Stimulated activated CD4-positive, alpha-beta T cell treated with anti-CD3 and anti-CD28 coated beads, TNF-alpha, amount 100 ng/mL, for 24 hours (primary cell): ENCODE data around the gene CUL9.

Experiments
- DNase-seq, 3 experiments: peaks; one replicate each; pipeline ENCODE4 v3.0.0-alpha.2; 2020; ENCODE audit warnings: low read depth in 3 of 3

The CUL9 gene

DNA sequence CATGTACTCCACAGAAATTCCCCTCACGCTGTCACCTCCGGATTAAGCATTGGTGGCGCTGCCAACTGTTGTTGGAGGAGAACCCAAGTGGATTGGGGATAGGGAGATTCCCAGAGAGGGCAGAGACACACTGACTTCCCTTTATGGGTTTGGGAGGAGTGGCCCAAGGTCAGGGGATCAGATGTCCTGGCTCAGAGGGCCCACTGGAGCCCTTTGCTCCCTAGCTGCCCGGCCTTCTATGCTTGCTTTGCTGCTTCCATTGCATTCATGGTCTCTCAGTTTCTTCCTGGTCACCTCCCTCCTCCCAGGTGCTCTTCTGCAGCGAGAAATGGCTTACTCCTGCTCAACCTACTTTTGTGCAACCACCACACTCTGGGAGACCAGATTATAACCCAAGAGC is 14.3 kb downstream of the CUL9 start:
- no peak for DNase-seq

DNA sequence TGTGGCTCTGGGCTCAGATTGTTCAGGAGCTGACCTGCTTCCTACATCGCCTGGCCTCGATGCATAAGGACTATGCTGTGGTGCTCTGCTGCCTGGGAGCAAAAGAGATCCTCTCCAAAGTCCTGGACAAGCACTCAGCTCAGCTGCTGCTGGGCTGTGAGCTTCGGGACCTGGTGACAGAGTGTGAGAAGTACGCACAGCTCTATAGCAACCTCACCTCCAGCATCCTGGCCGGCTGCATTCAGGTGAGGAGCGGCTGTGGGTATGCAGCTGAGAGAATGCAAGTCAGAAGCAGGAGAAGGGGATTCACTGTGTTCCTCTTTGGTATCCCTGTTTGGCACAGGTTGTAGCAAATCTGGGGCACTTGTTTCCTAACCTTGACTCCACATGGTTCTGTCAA is 17.9 kb downstream of the CUL9 start:
- DNase-seq = no peak

DNA sequence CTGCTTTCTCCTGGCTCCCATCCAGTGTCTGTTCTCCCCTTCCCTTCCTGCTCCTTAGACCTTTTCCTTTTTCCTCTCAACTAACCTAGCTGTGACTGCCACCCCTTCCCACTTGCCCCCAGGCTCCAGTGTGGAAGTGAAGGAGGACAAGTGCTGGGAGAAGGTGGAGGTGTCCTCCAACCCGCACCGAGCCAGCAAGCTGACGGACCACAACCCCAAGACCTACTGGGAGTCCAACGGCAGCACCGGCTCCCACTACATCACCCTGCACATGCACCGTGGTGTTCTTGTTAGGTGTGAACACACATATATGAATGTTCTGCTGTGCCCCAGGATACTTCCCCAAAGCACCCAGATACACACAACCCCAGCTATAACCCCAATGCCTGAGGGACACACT is 18.5 kb downstream of the CUL9 start:
- DNase-seq = no peak

DNA sequence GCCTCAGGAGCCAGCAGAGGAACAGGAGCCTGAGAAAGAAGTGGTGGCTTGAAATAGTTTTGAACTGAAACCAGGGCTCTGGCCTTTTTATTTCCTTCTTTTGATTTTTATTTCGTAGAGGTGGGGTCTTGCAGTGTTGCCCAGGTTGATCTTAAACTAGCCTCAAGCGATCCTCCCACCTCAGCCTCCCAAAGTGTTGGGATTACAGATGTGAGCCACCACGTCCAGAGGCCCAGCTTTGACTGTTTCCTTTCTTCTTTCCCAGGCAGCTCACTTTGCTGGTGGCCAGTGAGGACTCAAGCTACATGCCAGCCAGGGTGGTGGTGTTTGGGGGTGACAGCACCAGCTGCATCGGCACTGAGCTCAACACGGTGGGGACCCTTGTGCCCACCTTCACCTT is 20.5 kb downstream of the CUL9 start:
- no peak for DNase-seq

DNA sequence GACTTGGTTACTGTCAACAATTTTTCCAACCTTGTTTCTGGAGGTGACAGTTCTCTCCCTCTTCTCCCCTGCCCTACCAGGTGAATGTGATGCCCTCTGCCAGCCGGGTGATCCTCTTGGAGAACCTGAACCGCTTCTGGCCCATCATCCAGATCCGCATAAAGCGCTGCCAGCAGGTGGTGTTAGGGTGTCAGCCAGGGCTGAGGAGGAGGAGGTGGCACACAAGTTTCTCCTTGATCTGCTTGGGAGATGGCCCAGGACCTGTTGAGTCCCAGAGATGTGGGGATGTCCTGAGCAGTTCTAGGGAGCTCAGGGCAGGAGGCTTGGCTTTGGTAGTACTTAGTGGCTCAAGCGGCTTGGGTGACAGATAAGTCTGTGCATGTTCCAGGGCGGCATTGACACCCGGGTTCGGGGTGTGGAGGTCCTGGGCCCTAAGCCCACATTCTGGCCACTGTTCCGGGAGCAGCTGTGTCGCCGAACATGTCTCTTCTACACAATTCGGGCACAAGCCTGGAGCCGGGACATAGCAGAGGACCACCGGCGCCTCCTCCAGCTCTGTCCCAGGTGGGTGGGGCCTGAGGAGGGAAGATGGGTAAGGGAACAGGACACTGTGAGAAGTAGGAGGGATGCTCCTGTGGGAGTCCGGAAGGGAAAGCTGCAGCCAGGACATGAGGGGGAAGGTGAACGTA is 21.2 kb downstream of the CUL9 start:
- no peak for DNase-seq

DNA sequence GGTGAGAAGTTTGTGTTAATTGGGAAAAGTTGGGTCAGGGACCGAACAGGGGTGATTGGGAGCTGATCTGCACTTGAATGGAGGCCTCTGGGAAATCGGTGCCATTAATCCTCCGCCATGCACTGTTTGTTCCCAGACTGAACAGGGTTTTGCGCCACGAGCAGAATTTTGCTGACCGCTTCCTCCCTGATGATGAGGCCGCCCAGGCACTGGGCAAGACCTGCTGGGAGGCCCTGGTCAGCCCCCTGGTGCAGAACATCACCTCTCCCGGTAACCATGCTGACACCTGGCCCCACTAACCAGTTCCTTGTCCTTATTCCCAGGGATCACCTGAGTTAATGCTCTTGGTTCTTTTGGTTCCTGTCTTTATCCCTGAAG is 21.7 kb downstream of the CUL9 start:
- DNase-seq = no peak

DNA sequence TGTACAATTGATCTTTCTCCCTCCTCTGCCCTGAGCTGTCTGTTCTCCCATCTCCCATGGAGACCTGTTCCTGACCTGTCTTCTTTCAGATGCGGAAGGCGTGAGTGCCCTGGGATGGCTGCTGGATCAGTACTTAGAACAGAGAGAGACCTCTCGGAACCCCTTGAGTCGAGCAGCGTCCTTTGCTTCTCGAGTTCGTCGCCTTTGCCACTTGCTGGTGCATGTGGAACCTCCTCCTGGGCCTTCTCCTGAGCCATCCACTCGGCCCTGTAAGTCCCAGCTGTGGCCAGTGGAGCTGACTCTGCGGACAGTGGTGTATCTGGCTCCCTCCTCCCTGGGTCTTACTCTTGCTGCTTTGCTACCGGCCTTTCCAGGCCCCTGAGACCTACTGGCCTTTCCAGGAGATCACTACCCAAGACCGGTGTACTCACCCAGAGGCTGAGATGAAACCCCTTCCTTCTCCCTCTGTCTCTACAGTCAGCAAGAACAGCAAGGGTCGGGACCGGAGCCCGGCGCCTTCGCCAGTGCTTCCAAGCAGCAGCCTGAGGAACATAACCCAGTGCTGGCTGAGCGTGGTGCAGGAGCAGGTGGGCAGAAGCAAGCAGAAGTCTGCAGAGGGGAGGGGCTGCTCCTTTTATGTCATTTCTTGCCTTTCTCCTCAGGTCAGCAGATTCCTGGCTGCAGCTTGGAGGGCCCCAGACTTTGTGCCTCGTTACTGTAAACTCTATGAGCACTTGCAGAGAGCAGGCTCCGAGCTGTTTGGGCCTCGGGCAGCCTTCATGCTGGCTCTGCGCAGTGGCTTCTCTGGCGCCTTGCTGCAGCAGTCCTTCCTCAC is 22.5 kb downstream of the CUL9 start:
- DNase-seq = no peak

DNA sequence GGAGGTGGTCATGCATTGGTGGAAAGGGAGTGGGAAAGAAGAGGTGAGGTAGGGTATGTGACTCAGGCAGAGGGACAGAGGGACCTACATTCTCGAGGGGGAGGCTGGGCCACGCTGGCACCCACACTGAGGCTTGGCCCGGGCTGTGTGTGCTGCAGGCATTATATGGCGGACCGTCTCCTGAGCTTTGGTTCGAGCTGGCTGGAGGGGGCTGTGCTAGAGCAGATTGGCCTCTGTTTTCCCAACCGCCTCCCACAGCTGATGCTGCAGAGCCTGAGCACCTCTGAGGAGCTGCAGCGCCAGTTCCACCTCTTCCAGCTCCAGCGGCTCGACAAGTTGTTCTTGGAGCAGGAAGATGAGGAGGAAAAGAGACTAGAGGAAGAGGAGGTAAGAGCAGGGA is 23.9 kb downstream of the CUL9 start:
- DNase-seq = no peak

DNA sequence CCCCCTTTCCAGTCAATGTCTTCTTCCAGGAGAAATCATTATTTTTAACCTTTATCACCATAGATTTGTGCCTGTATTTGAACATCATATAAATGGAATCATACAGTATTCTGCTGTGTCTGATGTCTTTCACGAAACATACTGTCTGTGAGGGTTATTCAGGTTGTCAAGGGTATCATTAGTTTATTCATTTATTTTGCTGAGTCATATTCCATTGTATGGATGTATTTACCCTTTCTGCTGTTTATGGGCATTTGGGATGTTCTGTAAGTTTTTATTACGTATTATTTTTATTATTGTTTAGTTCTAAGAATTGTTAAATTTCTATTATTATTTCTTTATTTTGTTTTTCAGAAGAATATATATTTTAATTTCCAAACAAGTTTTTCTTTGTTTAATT is 25.3 kb downstream of the CUL9 start:
- DNase-seq = no peak

DNA sequence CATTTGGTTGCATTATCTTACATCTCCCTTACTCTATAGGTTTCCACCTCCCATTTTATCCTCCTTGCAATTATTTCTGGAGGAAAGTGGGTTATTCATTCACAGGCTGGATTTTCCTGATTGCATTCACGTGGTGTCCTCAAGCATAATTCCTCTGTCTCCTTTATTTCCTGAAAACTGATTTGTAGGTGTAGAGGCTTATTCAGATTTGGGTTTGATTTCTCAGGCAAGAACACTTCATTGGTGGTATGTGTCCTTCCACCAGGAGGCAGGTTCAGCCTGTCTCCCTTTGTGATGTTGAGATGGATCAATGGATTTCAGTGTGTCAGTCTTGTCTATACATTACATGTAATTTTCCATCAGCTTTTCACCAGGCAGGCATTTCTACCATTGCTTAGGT is 30.0 kb downstream of the CUL9 start:
- no peak for DNase-seq

DNA sequence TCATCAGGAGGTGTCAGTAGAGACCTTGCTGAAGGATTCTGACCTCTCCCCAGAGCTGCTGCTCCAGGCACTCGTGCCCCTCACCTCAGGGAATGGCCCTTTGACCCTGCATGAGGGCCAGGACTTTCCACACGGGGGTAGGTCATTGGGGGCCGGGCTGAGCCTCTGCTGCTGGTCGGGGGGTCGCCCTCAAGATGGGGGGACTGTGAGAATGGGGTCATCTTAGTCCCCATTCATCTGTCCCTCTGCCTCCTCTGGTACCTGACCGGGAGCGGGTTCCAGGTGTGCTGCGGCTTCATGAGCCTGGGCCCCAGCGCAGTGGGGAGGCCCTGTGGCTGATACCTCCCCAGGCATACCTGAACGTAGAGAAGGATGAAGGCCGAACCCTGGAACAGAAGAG is 31.4 kb downstream of the CUL9 start:
- DNase-seq = no peak

DNA sequence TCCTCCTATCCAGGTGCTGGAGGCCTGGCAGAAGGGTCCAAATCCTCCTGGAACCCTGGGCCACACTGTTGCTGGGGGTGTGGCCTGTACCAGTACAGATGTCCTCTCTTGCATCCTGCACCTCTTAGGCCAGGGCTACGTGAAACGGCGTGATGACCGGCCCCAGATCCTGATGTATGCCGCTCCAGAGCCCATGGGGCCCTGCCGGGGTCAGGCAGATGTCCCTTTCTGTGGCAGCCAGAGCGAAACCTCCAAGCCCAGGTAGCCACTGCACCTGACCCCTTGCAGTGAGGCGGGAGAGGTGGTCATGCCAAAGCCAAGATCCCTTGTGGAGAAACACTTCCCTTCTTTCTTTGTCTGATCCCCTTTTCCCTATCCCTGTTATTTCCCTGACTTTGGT is 33.1 kb downstream of the CUL9 start:
- no peak for DNase-seq

DNA sequence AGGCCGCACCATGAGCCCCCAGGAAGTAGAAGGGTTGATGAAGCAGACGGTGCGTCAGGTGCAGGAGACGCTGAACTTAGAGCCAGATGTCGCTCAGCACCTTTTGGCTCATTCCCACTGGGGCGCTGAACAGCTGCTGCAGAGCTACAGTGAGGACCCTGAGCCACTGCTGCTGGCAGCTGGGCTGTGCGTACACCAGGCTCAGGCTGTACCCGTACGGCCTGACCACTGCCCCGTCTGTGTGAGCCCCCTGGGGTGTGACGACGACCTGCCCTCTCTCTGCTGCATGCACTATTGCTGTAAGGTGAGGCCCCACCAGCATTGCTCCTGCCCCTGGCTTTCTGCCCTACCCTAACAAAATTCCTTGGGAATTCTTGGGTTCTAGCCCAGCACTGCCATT is 34.2 kb downstream of the CUL9 start:
- DNase-seq = no peak

DNA sequence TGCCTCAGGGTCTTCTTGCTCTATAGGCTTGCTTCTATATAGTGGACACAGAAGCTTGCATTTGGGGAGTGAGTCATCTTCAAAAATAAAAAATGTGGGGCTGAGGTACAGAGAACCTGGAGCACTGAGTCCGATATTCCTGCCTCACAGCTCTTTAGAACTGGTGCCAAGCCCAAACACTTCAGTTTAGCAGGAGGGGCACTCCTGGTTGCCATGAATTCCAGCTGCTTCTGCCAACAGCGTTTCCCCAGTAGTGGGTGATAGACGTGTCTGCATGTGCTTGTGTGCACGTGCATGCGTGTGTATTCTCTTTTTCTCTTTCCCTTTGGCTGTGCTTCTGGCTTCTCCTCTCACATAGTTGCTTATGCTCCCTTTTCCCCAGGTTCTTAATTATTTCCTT is 35.4 kb downstream of the CUL9 start:
- DNase-seq = no peak

DNA sequence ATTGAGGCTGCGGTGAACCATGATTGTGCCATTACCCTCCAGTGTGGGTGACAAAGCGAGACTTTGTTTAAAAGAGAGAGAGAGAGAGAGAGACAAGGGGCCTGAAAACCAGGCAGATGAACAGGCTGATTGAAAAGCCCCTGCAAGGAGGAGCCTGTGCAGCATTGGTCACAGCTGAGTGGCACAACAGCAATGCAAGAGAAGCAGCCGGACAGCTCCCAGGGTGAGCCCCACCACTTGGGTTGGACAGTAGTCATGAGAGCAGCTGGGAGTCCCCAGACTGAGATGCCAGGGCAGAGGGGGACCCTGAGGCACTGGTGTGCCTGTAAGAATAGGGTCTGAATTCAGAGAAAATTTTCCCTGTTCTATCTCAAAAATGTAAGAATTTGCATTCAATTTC is 37.1 kb downstream of the CUL9 start:
- DNase-seq = no peak

DNA sequence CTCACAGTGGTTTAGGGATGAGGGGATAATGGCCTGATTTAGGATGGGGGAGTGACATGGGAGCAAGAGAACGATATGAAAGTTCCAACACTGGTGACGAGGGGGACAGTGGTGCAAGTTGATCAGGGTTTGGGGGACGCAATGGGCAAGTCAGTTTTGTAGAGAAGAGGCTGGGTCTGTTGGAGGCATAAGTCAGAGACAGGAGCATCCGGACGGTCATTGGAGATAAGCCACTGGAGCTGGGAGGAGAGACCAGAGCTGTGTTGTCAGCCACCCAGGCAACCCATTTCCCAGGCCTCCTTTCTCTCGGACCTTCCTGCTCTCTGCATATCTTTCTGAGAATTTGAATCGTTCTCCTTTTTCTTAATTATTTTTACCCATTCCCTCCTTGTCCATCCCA is 37.8 kb downstream of the CUL9 start:
- no peak for DNase-seq

DNA sequence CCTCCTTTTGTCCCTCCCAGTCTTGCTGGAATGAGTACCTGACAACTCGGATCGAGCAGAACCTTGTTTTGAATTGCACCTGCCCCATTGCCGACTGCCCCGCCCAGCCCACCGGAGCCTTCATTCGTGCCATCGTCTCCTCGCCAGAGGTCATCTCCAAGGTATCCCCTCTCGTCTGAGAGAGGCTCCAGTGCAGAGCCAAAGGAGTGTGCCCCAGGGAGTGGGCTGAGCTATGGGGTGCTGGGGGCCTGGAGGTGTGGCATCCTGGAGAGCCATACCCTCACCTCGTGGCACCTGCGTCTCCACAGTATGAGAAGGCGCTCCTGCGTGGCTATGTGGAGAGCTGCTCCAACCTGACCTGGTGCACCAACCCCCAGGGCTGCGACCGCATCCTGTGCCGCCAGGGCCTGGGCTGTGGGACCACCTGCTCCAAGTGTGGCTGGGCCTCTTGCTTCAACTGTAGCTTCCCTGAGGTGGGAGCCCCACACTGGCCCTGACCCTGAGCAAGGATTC is 38.5 kb downstream of the CUL9 start:
- DNase-seq = no peak

DNA sequence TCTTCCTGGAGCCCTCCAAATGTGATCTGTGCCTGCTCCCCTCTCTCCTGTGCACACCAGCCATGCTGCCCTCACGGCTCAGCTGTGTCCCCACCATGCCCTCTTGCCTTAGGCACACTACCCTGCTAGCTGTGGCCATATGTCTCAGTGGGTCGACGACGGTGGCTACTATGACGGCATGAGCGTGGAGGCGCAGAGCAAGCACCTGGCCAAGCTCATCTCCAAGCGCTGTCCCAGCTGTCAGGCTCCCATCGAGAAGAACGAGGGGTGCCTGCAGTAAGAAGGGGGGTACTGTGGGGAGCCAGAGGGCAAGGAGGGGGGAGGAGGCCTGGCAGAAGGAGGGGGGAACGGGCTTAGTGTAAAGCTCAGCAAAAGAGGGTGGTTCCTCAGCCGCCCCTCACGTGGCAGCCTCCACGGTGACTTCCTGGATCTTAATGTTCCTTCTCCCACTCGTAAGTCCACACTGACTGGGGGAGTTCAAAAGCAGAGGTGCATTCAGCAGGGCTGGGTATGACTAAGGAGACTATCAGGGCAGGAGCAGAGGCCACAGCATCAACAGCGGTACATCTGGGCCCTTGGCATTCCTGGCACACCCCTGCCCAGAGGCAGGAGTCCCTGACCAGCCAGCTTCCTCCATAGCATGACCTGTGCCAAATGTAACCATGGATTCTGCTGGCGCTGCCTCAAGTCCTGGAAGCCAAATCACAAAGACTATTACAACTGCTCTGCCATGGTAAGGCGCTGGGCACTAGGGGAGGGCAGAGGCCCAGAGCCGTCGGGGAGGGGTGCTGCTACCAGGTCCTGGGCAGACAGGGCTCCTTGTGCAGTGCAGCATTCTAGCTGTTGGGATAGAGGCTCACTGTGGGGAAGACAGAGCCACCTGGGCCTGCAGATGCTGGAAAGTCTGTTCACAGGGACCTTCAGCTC is 39.3 kb downstream of the CUL9 start:
- no peak for DNase-seq

DNA sequence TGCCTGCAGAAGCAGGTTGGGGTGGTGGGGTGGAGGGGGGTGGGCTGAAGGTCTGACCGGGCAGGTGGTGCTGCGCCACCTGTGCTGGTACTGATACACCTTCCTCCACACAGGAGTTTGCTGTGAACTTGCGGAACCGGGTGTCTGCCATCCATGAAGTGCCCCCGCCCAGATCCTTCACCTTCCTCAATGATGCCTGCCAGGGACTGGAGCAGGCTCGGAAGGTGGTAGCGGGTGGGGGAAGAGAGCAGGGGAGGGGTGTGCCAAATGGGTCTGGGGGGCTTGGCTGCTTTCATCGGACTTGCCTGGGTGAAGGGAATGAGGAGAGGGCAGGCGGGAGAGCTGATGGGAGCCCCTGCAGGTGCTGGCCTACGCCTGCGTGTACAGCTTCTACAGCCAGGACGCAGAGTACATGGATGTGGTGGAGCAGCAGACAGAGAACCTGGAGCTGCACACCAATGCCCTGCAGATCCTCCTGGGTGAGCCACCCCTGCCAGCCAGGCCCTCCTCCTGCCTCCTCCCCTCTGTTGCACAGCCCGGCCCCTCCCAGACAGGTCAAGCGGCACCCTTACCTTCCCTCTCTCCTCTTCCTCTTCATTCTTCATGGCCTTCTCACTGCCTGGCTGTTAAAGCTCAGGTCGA is 40.5 kb downstream of the CUL9 start:
- DNase-seq = no peak

DNA sequence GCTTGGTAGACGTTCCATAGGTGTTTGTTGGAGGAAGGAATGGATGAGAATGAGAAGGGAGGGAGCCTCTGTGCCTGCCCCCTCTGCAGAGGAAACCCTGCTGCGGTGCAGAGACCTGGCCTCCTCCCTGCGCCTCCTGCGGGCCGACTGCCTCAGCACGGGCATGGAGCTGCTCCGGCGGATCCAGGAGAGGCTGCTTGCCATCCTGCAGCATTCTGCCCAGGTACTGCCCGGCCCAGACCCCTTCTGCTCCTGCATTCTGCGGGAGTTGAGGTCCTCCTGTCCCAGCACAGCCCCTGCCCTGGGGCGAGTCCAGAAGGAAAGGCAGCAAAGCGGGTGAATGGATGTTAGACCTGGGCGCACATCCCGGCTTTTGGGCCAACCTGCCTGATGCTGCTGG is 41.2 kb downstream of the CUL9 start:
- no peak for DNase-seq

DNA sequence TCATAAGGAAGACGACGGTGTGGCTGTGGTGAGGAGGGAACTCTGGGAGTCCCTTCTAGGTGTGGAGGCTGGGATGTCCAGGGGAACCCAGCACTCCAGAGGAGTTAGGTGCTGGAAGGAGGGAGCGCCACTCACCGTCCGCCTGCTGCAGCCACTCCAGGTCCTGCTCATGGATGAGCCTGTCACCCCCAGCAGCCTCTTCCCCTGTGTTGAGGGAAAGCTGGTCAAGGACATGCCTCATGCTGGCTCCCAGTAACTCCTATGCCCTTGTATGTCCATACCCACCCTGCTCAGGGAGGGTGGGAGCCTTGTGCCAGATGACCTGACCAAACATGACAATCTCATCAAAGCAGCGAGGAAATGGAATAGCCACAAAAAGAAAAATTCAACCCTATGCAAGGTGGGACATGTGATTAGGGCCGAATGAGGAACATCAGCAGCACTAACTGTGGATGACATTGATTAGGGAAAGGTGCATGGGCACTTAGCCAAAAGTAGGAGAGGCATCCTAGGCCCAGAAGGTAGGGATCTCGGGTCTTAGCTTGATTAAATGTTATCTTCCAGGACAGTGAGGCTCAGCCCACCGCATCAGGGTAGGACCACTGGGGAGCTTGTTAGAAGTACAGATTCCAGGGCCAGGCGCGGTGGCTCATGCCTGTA is 44.3 kb downstream of the CUL9 start:
- DNase-seq = no peak
